ENCODE data around the gene KCND1. TPM values are rescaled to one million over a fixed set of nuclear protein-coding genes. Genes with fewer than 3 reads are reported as not detected.
A peak's percentile ranks its signal among the peaks of the same experiment; 100 is the strongest.

KCND1 gene
- total RNA-seq, 4 donors from 2014 or later, result 2.1 to 7.5 (median 4.2) TPM

- Histone ChIP-seq H3K36me3 (peaks cover 0 to 11% (median 0%) of the 10 kb centered on the region in 3 donors), H3K9me3 (no peaks in the 10 kb centered on the region), H3K4me3 (peak within 1 kb of the TSS; percentile 39 to 72 (median 60)), H3K4me1 (peaks cover 0 to 14% (median 2%) of the 10 kb centered on the region in 4 donors), H3K27me3 (no peaks in the 10 kb centered on the region), H3K27ac (peak within 1 kb of the TSS; percentile 31 to 89 (median 78))
- TF ChIP-seq POLR2A (IDR thresholded peaks at IDR 0.05) (peak; percentile 22 to 50), CTCF (IDR thresholded peaks at IDR 0.05) (peak in 2 of 5 experiments; percentile 7 to 26), EP300 (IDR thresholded peaks at IDR 0.05) (peak; percentile 23 to 80)
- 2 to 37% methylated on average over 37 to 38 of the region's 38 CpGs for WGBS, 2 donors
- DNase-seq (ENCODE audit: low spot score in 2 of 2), result peak; percentile 18 to 67
Observed at GRCh38 chrX:49002091-49002935, 30.7 kb upstream of the KCND1 start, which contains the start of gene GRIPAP1. Gene GRIPAP1, minus strand, starts transcription at chrX:49002264. Its CDS starts 35 bp downstream, at chrX:49002229.

- H3K27ac ChIP-seq, result peak overlapping the region; percentile 31 to 89 (median 78)
- H3K9me3 ChIP-seq, result no peaks in the 10 kb centered on the region
- 2 to 34% methylated on average over 17 of the region's 17 CpGs for WGBS, 2 donors
- no peaks in the 10 kb centered on the region for H3K27me3 ChIP-seq
- H3K36me3 ChIP-seq, result peaks cover 0 to 19% (median 0%) of the 10 kb centered on the region in 3 donors
- peaks cover 0 to 14% (median 2%) of the 10 kb centered on the region in 4 donors for H3K4me1 ChIP-seq
- no peak for TF ChIP-seq CTCF (IDR thresholded peaks at IDR 0.05)
- no peak for TF ChIP-seq POLR2A (IDR thresholded peaks at IDR 0.05)
- TF ChIP-seq EP300 (IDR thresholded peaks at IDR 0.05), result no peak
- DNase-seq (ENCODE audit: low spot score in 2 of 2), result peak in 1 of 2 donors; percentile 5
- H3K4me3 ChIP-seq, result peak overlapping the region; percentile 39 to 72 (median 60)
Observed at GRCh38 chrX:49001521-49002090, 30.0 kb upstream of the KCND1 start.

GRCh38 chrX:49000636-49001035 is 29.0 kb upstream of the KCND1 start:
- peaks cover 0 to 21% (median 0%) of the 10 kb centered on the region in 3 donors for H3K36me3 ChIP-seq
- TF ChIP-seq POLR2A (IDR thresholded peaks at IDR 0.05) (no peak), EP300 (IDR thresholded peaks at IDR 0.05) (no peak), CTCF (IDR thresholded peaks at IDR 0.05) (no peak)
- H3K27me3 ChIP-seq, result no peaks in the 10 kb centered on the region
- no peaks in the 10 kb centered on the region for H3K9me3 ChIP-seq
- 78 to 95% methylated on average over 4 of the region's 4 CpGs for WGBS, 2 donors
- no peak overlapping the region for H3K4me3 ChIP-seq
- H3K27ac ChIP-seq, result no peak overlapping the region
- H3K4me1 ChIP-seq, result peaks cover 0 to 14% (median 2%) of the 10 kb centered on the region in 4 donors
- DNase-seq (ENCODE audit: low spot score in 2 of 2), result no peak

GRCh38 chrX:48999030-48999429 is 27.4 kb upstream of the KCND1 start:
- Histone ChIP-seq H3K4me3 (no peak overlapping the region), H3K36me3 (peaks cover 0 to 21% (median 0%) of the 10 kb centered on the region in 3 donors), H3K9me3 (no peaks in the 10 kb centered on the region), H3K27ac (no peak overlapping the region), H3K4me1 (peaks cover 0 to 14% (median 2%) of the 10 kb centered on the region in 4 donors), H3K27me3 (no peaks in the 10 kb centered on the region)
- TF ChIP-seq POLR2A (IDR thresholded peaks at IDR 0.05) (no peak), CTCF (IDR thresholded peaks at IDR 0.05) (no peak), EP300 (IDR thresholded peaks at IDR 0.05) (no peak)
- no peak for DNase-seq (ENCODE audit: low spot score in 2 of 2)
- WGBS, 2 donors, result 78 to 96% methylated on average over 4 to 5 of the region's 5 CpGs

DNA sequence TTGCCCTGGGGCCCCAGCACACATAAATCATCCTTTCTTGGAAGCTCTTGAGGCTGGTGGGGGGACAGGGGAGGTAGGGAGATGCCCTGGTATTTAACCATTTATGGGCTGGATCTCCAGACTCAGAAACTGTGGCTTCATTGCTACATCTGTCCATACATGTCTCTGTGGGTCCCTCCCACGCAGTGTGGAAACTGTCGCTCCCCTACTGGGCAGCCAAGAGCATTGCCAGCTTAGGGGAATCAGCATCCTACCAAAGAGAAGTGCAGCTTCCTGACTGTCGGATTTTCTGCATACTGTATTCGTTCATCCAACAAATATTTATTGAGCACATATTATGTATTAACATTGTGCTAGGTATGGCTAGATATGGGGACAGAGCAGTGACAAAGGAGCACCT is 26.7 kb upstream of the KCND1 start:
- Histone ChIP-seq H3K27me3 (no peaks in the 10 kb centered on the region), H3K36me3 (peaks cover 0 to 27% (median 0%) of the 10 kb centered on the region in 3 donors), H3K4me1 (peaks cover 0 to 14% (median 2%) of the 10 kb centered on the region in 4 donors), H3K27ac (no peak overlapping the region), H3K4me3 (no peak overlapping the region), H3K9me3 (no peaks in the 10 kb centered on the region)
- 88 to 93% methylated on average over 3 to 4 of the region's 4 CpGs for WGBS, 2 donors
- TF ChIP-seq POLR2A (IDR thresholded peaks at IDR 0.05), result no peak
- TF ChIP-seq CTCF (IDR thresholded peaks at IDR 0.05), result no peak
- TF ChIP-seq EP300 (IDR thresholded peaks at IDR 0.05), result no peak
- DNase-seq (ENCODE audit: low spot score in 2 of 2), result no peak

All from tibial nerve (tissue), 4 donors.